NT2/D1 (cell line): ENCODE measurements around the gene ZNF169.
"Not testable (repeated sequence)": the region's sequence is repeated elsewhere in the genome, so short reads cannot be mapped to it uniquely, and the experiment has no call there.

Experiments used
- SUZ12 ChIP-seq: IDR thresholded peaks from 2 replicates; pipeline ENCODE4 v1.6.1; 2011; ENCODE audit not compliant: insufficient read length, insufficient read depth; ENCODE audit errors: extremely low read depth
- YY1 ChIP-seq: IDR thresholded peaks from 2 replicates; pipeline ENCODE4 v1.6.1; 2011; ENCODE audit not compliant: insufficient read length, insufficient read depth

DNA sequence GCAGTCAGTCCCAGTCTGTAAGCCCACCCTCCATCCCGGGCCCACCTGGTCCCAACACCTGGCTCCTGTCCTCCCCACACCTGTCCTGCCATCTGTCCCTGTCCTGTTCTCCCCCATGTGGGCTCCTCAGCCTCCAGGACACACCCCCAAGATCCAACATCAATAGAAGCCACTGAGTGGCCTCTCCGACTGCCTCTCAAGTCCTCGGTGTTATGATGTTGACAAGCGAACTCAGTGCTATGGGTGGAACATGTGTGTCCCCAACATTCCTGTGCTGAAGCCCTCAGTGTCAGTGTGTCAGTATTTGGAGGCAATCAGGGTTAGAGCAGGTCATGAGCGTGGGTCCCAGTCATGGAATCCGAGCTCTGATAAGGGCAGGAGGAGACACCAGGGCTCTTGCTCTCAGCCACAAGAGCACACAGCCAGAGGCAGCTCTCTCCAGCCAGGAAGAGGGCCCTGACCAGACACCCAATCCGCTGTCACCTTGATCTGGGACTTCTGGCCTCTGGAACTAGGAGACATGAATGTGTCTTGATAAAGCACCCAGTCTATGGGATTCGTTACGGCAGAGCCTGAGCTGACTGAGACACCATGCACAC lies 63.3 kb downstream of the ZNF169 start:
- TF ChIP-seq SUZ12, YY1: not testable (repeated sequence)
